IMR-90 (cell line): ENCODE measurements around the gene RPS16. TPM values are rescaled to one million over a fixed set of nuclear protein-coding genes. Genes with fewer than 3 reads are reported as not detected.

Source experiments
- ATAC-seq: fragments of 200-7000 bp; cut with Tn5 transposase; 2 replicates; pipeline ENCODE4 v1.9.1; 2020; ENCODE audit warnings: low read depth, mild to moderate bottlenecking, moderate library complexity
- BruUV-seq: library from RNA; stranded (reverse); fragments of 400-500 nt; replicated peaks from 2 replicates; lab custom pipeline; 2021; lab: Mats Ljungman, UMichigan
- CTCF ChIA-PET: fragments of 300-600 bp; formaldehyde crosslinking; extraction: SDS; loops from one replicate; lab custom pipeline; 2021; ENCODE audit warnings: antibody characterized with exemption; lab: Yijun Ruan, JAX
- POLR2A ChIA-PET: fragments of 300-600 bp; sonication (Branson Sonifier 250); formaldehyde crosslinking; loops from one replicate; lab custom pipeline; 2022; ENCODE audit warnings: antibody characterized with exemption; ENCODE audit not compliant: unreplicated experiment; lab: Charles Lee
- DNase-seq: peaks from one replicate; pipeline ENCODE4 v3.0.0; 2013
- H2AFZ ChIP-seq: replicated peaks from 2 replicates; pipeline ENCODE3; 2013; ENCODE audit warnings: low read length, mild to moderate bottlenecking; ENCODE audit not compliant: poor library complexity
- H2AK5ac ChIP-seq: 2 replicates; pipeline ENCODE4 v1.6.1; 2013; ENCODE audit warnings: low read depth, low read length, inconsistent platforms
- H2AK9ac ChIP-seq: replicated peaks from 2 replicates; pipeline ENCODE3; 2013; ENCODE audit warnings: mild to moderate bottlenecking, low read depth, low read length, moderate library complexity; ENCODE audit not compliant: poor library complexity
- H2BK120ac ChIP-seq: 2 replicates; pipeline ENCODE4 v1.6.1; 2013; ENCODE audit warnings: low read depth, low read length, inconsistent platforms
- H2BK15ac ChIP-seq: 3 replicates; pipeline ENCODE4 v1.6.1; 2013; ENCODE audit warnings: low read depth, low read length, inconsistent platforms
- H2BK20ac ChIP-seq: 2 replicates; pipeline ENCODE4 v1.6.1; 2013; ENCODE audit warnings: low read depth, mild to moderate bottlenecking, inconsistent platforms, low read length, moderate library complexity
- H2BK5ac ChIP-seq: 2 replicates; pipeline ENCODE4 v1.6.1; 2013; ENCODE audit warnings: mild to moderate bottlenecking, low read depth, low read length, inconsistent platforms; ENCODE audit not compliant: poor library complexity, severe bottlenecking
- H3K14ac ChIP-seq: replicated peaks from 2 replicates; pipeline ENCODE4 v1.6.1; 2013; ENCODE audit warnings: low read depth, low read length, inconsistent platforms
- H3K18ac ChIP-seq: 2 replicates; pipeline ENCODE4 v1.6.1; 2013; ENCODE audit warnings: low read depth, low read length, control low read depth
- H3K23ac ChIP-seq: 2 replicates; pipeline ENCODE4 v1.6.1; 2013; ENCODE audit warnings: low read depth, low read length, inconsistent platforms
- H3K27ac ChIP-seq: 2 replicates; pipeline ENCODE4 v1.5.1; 2013; ENCODE audit warnings: mild to moderate bottlenecking, control low read depth, low read length; ENCODE audit not compliant: insufficient read depth
- H3K27me3 ChIP-seq: 2 replicates; pipeline ENCODE4 v1.6.1; 2013; ENCODE audit warnings: low read length; ENCODE audit not compliant: control insufficient read depth, insufficient read depth
- H3K36me3 ChIP-seq: 2 replicates; pipeline ENCODE4 v1.6.1; 2013; ENCODE audit warnings: low read length, mixed read lengths; ENCODE audit not compliant: control insufficient read depth, insufficient read depth
- H3K4ac ChIP-seq: 2 replicates; pipeline ENCODE4 v1.6.1; 2013; ENCODE audit warnings: low read depth, low read length, inconsistent platforms
- H3K4me1 ChIP-seq: 2 replicates; pipeline ENCODE4 v1.6.1; 2013; ENCODE audit warnings: low read length, mixed read lengths; ENCODE audit not compliant: control insufficient read depth, insufficient read depth
- H3K4me2 ChIP-seq: 2 replicates; pipeline ENCODE4 v1.6.1; 2013; ENCODE audit warnings: low read depth, mild to moderate bottlenecking, control low read depth, low read length, moderate library complexity
- H3K4me3 ChIP-seq: 2 replicates; pipeline ENCODE4 v1.5.1; 2013; ENCODE audit warnings: low read depth, mild to moderate bottlenecking, control low read depth, low read length, moderate library complexity; ENCODE audit not compliant: insufficient read depth
- H3K56ac ChIP-seq: 2 replicates; pipeline ENCODE4 v1.6.1; 2013; ENCODE audit warnings: low read length, inconsistent platforms; ENCODE audit not compliant: insufficient read depth; ENCODE audit errors: extremely low read depth
- H3K79me1 ChIP-seq, 2 experiments: 2 replicates each; pipeline ENCODE4 v1.6.1; 2013; ENCODE audit warnings: low read length in 2 of 2, inconsistent platforms in 1 of 2, low read depth in 1 of 2
- H3K9ac ChIP-seq: 2 replicates; pipeline ENCODE4 v1.6.1; 2013; ENCODE audit warnings: low read depth, low read length, control low read depth
- H3K9me1 ChIP-seq: 2 replicates; pipeline ENCODE4 v1.6.1; 2013; ENCODE audit warnings: low read length, inconsistent platforms; ENCODE audit not compliant: insufficient read depth
- H3K9me3 ChIP-seq: 2 replicates; pipeline ENCODE4 v1.6.1; 2013; ENCODE audit warnings: low read length; ENCODE audit not compliant: control insufficient read depth, insufficient read depth
- H4K20me1 ChIP-seq: 2 replicates; pipeline ENCODE4 v1.6.1; 2013; ENCODE audit warnings: low read length, inconsistent platforms; ENCODE audit not compliant: insufficient read depth
- H4K5ac ChIP-seq: 2 replicates; pipeline ENCODE4 v1.6.1; 2013; ENCODE audit warnings: mild to moderate bottlenecking, low read depth, low read length, control low read depth
- H4K8ac ChIP-seq, 2 experiments: 2 replicates each; pipeline ENCODE4 v1.6.1; 2013; ENCODE audit warnings: low read depth in 2 of 2, low read length in 2 of 2, control low read depth in 1 of 2, inconsistent platforms in 1 of 2
- H4K91ac ChIP-seq: 2 replicates; pipeline ENCODE4 v1.6.1; 2013; ENCODE audit warnings: low read depth, low read length, inconsistent platforms; ENCODE audit not compliant: insufficient read depth
- BHLHE40 ChIP-seq: fragments of 150-350 bp; IDR thresholded peaks from 2 replicates; pipeline ENCODE4 v1.6.1; 2016; ENCODE audit warnings: mild to moderate bottlenecking, low read depth, low read length
- CEBPB ChIP-seq: IDR thresholded peaks from 2 replicates; pipeline ENCODE4 v1.6.1; 2012; ENCODE audit warnings: low read depth, low read length, improper control_type of control experiment
- CHD1 ChIP-seq: IDR thresholded peaks from 2 replicates; pipeline ENCODE4 v1.6.1; 2012; ENCODE audit warnings: low read depth, low read length, improper control_type of control experiment
- MAFK ChIP-seq: IDR thresholded peaks from 2 replicates; pipeline ENCODE4 v1.6.1; 2012; ENCODE audit warnings: low read depth, low read length, improper control_type of control experiment
- MAZ ChIP-seq: IDR thresholded peaks from 2 replicates; pipeline ENCODE4 v1.6.1; 2012; ENCODE audit warnings: low read depth, mild to moderate bottlenecking, low read length, improper control_type of control experiment, moderate library complexity, borderline replicate concordance
- MXI1 ChIP-seq: IDR thresholded peaks from 2 replicates; pipeline ENCODE4 v1.6.1; 2012; ENCODE audit warnings: low read depth, mild to moderate bottlenecking, low read length, moderate library complexity, borderline replicate concordance
- NFE2L2 ChIP-seq: fragments of 150-350 bp; IDR thresholded peaks from 2 replicates; pipeline ENCODE4 v1.6.1; 2016; ENCODE audit warnings: low read depth, mild to moderate bottlenecking, low read length
- POLR2A ChIP-seq: IDR thresholded peaks from 2 replicates; pipeline ENCODE4 v1.6.1; 2012; ENCODE audit warnings: mild to moderate bottlenecking, low read depth, low read length
- RAD21 ChIP-seq: IDR thresholded peaks from 2 replicates; pipeline ENCODE4 v1.6.1; 2012; ENCODE audit warnings: low read length, improper control_type of control experiment
- RCOR1 ChIP-seq: IDR thresholded peaks from 2 replicates; pipeline ENCODE4 v1.6.1; 2012; ENCODE audit warnings: mild to moderate bottlenecking, low read length, improper control_type of control experiment; ENCODE audit not compliant: insufficient replicate concordance
- RFX5 ChIP-seq: IDR thresholded peaks from 2 replicates; pipeline ENCODE4 v1.8.0; 2012; ENCODE audit warnings: low read depth, mild to moderate bottlenecking, low read length, moderate library complexity
- SMC3 ChIP-seq: fragments of 150-350 bp; IDR thresholded peaks from 2 replicates; pipeline ENCODE4 v1.6.1; 2016; ENCODE audit warnings: low read depth, mild to moderate bottlenecking, antibody characterized with exemption, low read length, moderate library complexity
- WGBS, 2 experiments: methylation state at CpG; one replicate each; pipeline versions ENCODE4 v1.1.5 to v1.1.7; 2013; ENCODE audit warnings: missing lambda C conversion rate in 2 of 2; ENCODE audit not compliant: insufficient read length in 1 of 2; ENCODE audit errors: extremely low coverage in 2 of 2; 5-methylcytosine and 5-hydroxymethylcytosine counted together
- dilution Hi-C: fragments of 300-500 bp; cut with HindIII; formaldehyde crosslinking; loops from one replicate; pipeline ENCODE4 v1.14.3; 2018; ENCODE audit warnings: low sequenced_read_pairs; ENCODE audit not compliant: unreplicated experiment
- in situ Hi-C: fragments of 300-500 bp; cut with MboI; formaldehyde crosslinking; loops from 3 replicates; pipeline ENCODE4 v1.14.3; 2019; ENCODE audit warnings: low sequenced_read_pairs, inconsistent platforms, mixed read lengths
- intact Hi-C: fragments of 100-400 bp; cut with micrococcal nuclease; formaldehyde crosslinking; loops from 2 replicates; pipeline ENCODE4 v1.10.0; 2022
- polyA plus RNA-seq, 3 experiments: library from polyadenylated mRNA; depleted of rRNA; stranded (reverse); fragments of >200 nt; gene quantifications; 2 replicates each; pipeline ENCODE4 v1.2.3, GENCODE V29; 2012; ENCODE audit warnings: low replicate concordance in 1 of 3
- total RNA-seq: library from RNA; depleted of rRNA; stranded (reverse); fragments of >200 nt; gene quantifications from 2 replicates; pipeline ENCODE4 v1.2.3, GENCODE V29; 2012
- TF ChIP-seq, protein P1 (sequence below): conservative IDR thresholded peaks from 2 replicates; pipeline ENCODE4 v1.5.1; 2012; ENCODE audit warnings: mild to moderate bottlenecking, low read depth, low read length, improper control_type of control experiment
- TF ChIP-seq, protein P2 (sequence below): fragments of 150-350 bp; IDR thresholded peaks from 2 replicates; pipeline ENCODE4 v1.6.1; 2016; ENCODE audit warnings: low read depth, mild to moderate bottlenecking, low read length, moderate library complexity, borderline replicate concordance
- TF ChIP-seq, protein P3 (sequence below): fragments of 150-350 bp; IDR thresholded peaks from 2 replicates; pipeline ENCODE4 v1.6.1; 2017; ENCODE audit warnings: mild to moderate bottlenecking, antibody characterized with exemption, low read length, low read depth

The RPS16 gene
- total and polyA plus RNA-seq, 2 of the 4 experiments (the other 2 are of a cell fraction): 320 to 3,500 TPM

DNA sequence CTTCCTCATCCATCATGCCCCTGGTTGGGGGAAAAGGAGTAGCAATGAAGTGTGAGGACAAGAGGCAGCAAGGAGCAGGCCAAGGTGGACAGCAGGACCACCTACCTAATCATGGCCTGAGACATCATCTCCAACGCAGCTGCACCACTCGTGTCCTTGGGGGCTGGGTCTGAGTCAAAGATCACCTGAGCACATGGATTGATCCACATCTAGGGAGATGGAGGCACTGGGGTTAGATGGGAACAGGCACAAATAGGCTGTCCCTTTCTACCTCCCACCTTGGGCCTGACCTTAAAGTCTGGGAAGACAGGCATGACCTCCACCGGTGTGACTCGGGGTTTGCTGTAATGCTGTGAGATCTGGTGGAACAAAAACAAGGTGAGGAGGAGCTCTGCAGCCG, 47.1 kb downstream of the RPS16 start:
- Histone ChIP-seq H3K4ac (no peak overlapping the region), H3K4me3 (no peak overlapping the region), H2BK120ac (no peak overlapping the region), H2AK9ac (no peak overlapping the region), H3K9ac (no peak overlapping the region), H3K27ac (no peak overlapping the region), H3K9me1 (peaks cover 15% of the 10 kb centered on the region; the same call in 1 of the 2 replicates), H3K23ac (no peak overlapping the region), H4K5ac (no peak overlapping the region), H3K4me2 (no peak overlapping the region), H3K14ac (no peak overlapping the region), H3K4me1 (peaks cover 12% of the 10 kb centered on the region), H2AFZ (no peak overlapping the region), H3K56ac (no peak overlapping the region), H2BK20ac (no peak overlapping the region), H2AK5ac (no peak overlapping the region), H4K91ac (no peak overlapping the region), H3K27me3 (no peaks in the 10 kb centered on the region), H3K18ac (no peak overlapping the region), H3K79me1 (peaks cover 29 to 53% of the 10 kb centered on the region in 2 experiments), H2BK15ac (no peak overlapping the region), H2BK5ac (no peak overlapping the region), H4K20me1 (no peaks in the 10 kb centered on the region; the same call in 1 of the 2 replicates), H4K8ac (no peak overlapping the region), H3K9me3 (no peaks in the 10 kb centered on the region), H3K36me3 (peaks cover 48% of the 10 kb centered on the region)
- ATAC-seq (no peak), DNase-seq (no peak)
- no CpG with 5 or more reads among the region's 5 CpGs for WGBS, 2 experiments
- POLR2A ChIA-PET: no interaction called here
- TF ChIP-seq, protein P1, sequence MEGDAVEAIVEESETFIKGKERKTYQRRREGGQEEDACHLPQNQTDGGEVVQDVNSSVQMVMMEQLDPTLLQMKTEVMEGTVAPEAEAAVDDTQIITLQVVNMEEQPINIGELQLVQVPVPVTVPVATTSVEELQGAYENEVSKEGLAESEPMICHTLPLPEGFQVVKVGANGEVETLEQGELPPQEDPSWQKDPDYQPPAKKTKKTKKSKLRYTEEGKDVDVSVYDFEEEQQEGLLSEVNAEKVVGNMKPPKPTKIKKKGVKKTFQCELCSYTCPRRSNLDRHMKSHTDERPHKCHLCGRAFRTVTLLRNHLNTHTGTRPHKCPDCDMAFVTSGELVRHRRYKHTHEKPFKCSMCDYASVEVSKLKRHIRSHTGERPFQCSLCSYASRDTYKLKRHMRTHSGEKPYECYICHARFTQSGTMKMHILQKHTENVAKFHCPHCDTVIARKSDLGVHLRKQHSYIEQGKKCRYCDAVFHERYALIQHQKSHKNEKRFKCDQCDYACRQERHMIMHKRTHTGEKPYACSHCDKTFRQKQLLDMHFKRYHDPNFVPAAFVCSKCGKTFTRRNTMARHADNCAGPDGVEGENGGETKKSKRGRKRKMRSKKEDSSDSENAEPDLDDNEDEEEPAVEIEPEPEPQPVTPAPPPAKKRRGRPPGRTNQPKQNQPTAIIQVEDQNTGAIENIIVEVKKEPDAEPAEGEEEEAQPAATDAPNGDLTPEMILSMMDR: no peak
- TF ChIP-seq, protein P2, sequence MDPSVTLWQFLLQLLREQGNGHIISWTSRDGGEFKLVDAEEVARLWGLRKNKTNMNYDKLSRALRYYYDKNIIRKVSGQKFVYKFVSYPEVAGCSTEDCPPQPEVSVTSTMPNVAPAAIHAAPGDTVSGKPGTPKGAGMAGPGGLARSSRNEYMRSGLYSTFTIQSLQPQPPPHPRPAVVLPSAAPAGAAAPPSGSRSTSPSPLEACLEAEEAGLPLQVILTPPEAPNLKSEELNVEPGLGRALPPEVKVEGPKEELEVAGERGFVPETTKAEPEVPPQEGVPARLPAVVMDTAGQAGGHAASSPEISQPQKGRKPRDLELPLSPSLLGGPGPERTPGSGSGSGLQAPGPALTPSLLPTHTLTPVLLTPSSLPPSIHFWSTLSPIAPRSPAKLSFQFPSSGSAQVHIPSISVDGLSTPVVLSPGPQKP: no peak
- no peak for TF ChIP-seq POLR2A
- no peak for TF ChIP-seq RFX5
- TF ChIP-seq RCOR1: no peak
- no peak for TF ChIP-seq MXI1
- TF ChIP-seq CHD1: no peak
- no peak for TF ChIP-seq NFE2L2
- TF ChIP-seq RAD21: no peak
- no peak for TF ChIP-seq MAFK
- no peak for TF ChIP-seq BHLHE40
- TF ChIP-seq SMC3: no peak
- TF ChIP-seq, protein P3, sequence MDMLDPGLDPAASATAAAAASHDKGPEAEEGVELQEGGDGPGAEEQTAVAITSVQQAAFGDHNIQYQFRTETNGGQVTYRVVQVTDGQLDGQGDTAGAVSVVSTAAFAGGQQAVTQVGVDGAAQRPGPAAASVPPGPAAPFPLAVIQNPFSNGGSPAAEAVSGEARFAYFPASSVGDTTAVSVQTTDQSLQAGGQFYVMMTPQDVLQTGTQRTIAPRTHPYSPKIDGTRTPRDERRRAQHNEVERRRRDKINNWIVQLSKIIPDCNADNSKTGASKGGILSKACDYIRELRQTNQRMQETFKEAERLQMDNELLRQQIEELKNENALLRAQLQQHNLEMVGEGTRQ: no peak
- TF ChIP-seq CEBPB: no peak
- no peak for TF ChIP-seq MAZ
- BruUV-seq: no TSS peak
- intact Hi-C loops (no loop called here), in situ Hi-C loops (no loop called here), dilution Hi-C loops (no loop called here)
- CTCF ChIA-PET: interaction anchor here (1.3 kb wide), 1 partner anchor 9 kb away, joined by 3 read pairs; no protein-coding TSS in a partner anchor
